ENCODE measurements around the gene THSD7B.

Gene THSD7B

GRCh38 chr2:136770384-136770783 lies 5.0 kb downstream of the THSD7B start:
- no peak for DNase-seq (ENCODE audit: low read depth, low spot score)
- CTCF ChIA-PET, result no interaction called here

GRCh38 chr2:136777391-136777790 lies 12.0 kb downstream of the THSD7B start:
- TF ChIP-seq CTCF (IDR thresholded peaks at IDR 0.05; ENCODE audit: insufficient read depth, low read length, missing control alignments), result no peak
- POLR2A ChIA-PET, result no interaction called here
- DNase-seq (ENCODE audit: low read depth, low spot score), result no peak
- H3K4me3 ChIP-seq (ENCODE audit: low read depth, low read length), result no peak overlapping the region
- CTCF ChIA-PET, result no interaction called here

More at GRCh38 chr2:136770384-136770783, 5.0 kb downstream of the THSD7B start:
- TF ChIP-seq CTCF (IDR thresholded peaks at IDR 0.05; ENCODE audit: insufficient read depth, low read length, missing control alignments), result no peak
- POLR2A ChIA-PET, result no interaction called here
- no peak overlapping the region for H3K4me3 ChIP-seq (ENCODE audit: low read depth, low read length)

GRCh38 chr2:136783856-136784255 lies 18.5 kb downstream of the THSD7B start:
- ChIA-PET POLR2A (no interaction called here), CTCF (no interaction called here)
- no peak for TF ChIP-seq CTCF (IDR thresholded peaks at IDR 0.05; ENCODE audit: insufficient read depth, low read length, missing control alignments)

GRCh38 chr2:136785215-136785614 lies 19.9 kb downstream of the THSD7B start:
- ChIA-PET CTCF (no interaction called here), POLR2A (no interaction called here)
- no peak for TF ChIP-seq CTCF (IDR thresholded peaks at IDR 0.05; ENCODE audit: insufficient read depth, low read length, missing control alignments)
- H3K4me3 ChIP-seq (ENCODE audit: low read depth, low read length), result no peak overlapping the region
- no peak for DNase-seq (ENCODE audit: low read depth, low spot score)

More at GRCh38 chr2:136783856-136784255, 18.5 kb downstream of the THSD7B start:
- H3K4me3 ChIP-seq (ENCODE audit: low read depth, low read length), result no peak overlapping the region
- DNase-seq (ENCODE audit: low read depth, low spot score), result no peak

- H3K4me3 ChIP-seq (ENCODE audit: low read depth, low read length), result no peak overlapping the region
- no peak for DNase-seq (ENCODE audit: low read depth, low spot score)
- ChIA-PET CTCF (no interaction called here), POLR2A (no interaction called here)
- TF ChIP-seq CTCF (IDR thresholded peaks at IDR 0.05; ENCODE audit: insufficient read depth, low read length, missing control alignments), result no peak
These were observed 22.6 kb downstream of the THSD7B start for GRCh38 chr2:136787970-136788369.

GRCh38 chr2:136796339-136796738 lies 31.0 kb downstream of the THSD7B start:
- CTCF ChIA-PET, result no interaction called here
- no peak for TF ChIP-seq CTCF (IDR thresholded peaks at IDR 0.05; ENCODE audit: insufficient read depth, low read length, missing control alignments)
- DNase-seq (ENCODE audit: low read depth, low spot score), result no peak

More at GRCh38 chr2:136796339-136796738, 31.0 kb downstream of the THSD7B start:
- POLR2A ChIA-PET, result no interaction called here
- H3K4me3 ChIP-seq (ENCODE audit: low read depth, low read length), result no peak overlapping the region

All from AG04449 (cell line).